ENCODE measurements around the gene ZNF133.

DNA sequence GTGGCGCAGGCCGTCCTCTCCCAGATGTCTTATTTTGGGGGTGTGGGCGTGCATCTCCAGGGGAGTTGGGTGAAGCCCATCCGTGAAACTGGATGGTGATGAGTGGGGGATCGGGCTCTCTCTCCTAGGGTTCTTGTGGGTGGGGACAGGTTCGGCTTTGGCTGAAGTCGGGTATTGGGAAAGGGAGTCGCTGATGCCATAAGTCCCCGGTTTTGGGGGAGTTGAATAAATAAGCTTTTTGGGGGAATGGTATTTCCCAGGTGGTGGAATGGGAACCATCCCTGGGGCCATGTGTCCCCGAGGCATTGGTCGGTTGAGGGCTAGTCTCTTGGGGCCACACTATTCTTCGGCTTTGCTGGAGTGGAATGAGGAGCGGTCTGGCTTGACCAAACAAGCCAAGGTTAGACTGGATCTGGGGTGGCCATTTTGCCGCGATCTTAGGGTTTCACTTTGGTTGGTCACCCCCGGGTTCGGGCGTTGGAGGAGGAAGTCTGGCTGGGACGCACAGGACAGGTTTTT, 481 bp downstream of the ZNF133 start:
- no peak for TF ChIP-seq CTCF (IDR thresholded peaks at IDR 0.05)
- no peak for TF ChIP-seq POLR2AphosphoS5 (IDR thresholded peaks at IDR 0.05)
